A549 (cell line): ENCODE data around the gene IRF9. TPM values are rescaled to one million over a fixed set of nuclear protein-coding genes. Genes with fewer than 3 reads are reported as not detected.

ENCODE experiments used
- ATAC-seq, 2 experiments: fragments of 200-7000 bp in 1 of 2; fragments of >200 bp in 1 of 2; cut with Nextera tagmentation in 1 of 2; cut with Tn5 transposase in 1 of 2; 3 replicates each; pipeline versions ENCODE4 v1.8.0 to v1.9.1; 2018 to 2020; ENCODE audit warnings: mild to moderate bottlenecking in 1 of 2, moderate library complexity in 1 of 2
- CTCF ChIA-PET: fragments of 300-600 bp; sonication (Branson Sonifier 250); formaldehyde crosslinking; extraction: SDS; loops from one replicate; lab custom pipeline; 2021; ENCODE audit warnings: antibody characterized with exemption, inconsistent platforms; lab: Yijun Ruan, JAX
- POLR2A ChIA-PET: fragments of 350-600 bp; formaldehyde crosslinking; extraction: SDS; loops from one replicate; lab custom pipeline; 2021; ENCODE audit warnings: antibody characterized with exemption, inconsistent platforms; lab: Yijun Ruan, JAX
- DNase-seq, 2 experiments: peaks; one replicate each; pipeline versions ENCODE4 v3.0.0 to v3.0.0-alpha.2; 2011 to 2016; ENCODE audit warnings: low read depth in 1 of 2, low spot score in 1 of 2
- FAIRE-seq: peaks from 2 replicates; lab custom pipeline; 2011; peaks lifted over from hg19 to GRCh38; lab: Jason Lieb, UNC
- H3K27ac ChIP-seq, 2 experiments: fragments of >200 bp; sonication (Bioruptor Twin); formaldehyde crosslinking; 3 replicates each; pipeline ENCODE4 v1.5.1; 2016 to 2017
- H3K4me1 ChIP-seq: fragments of >200 bp; sonication (Bioruptor Twin); formaldehyde crosslinking; 3 replicates; pipeline ENCODE4 v1.6.1; 2016
- H3K4me2 ChIP-seq: fragments of >200 bp; sonication (Bioruptor Twin); formaldehyde crosslinking; 3 replicates; pipeline ENCODE4 v1.6.1; 2016
- H3K4me3 ChIP-seq: fragments of >200 bp; sonication (Bioruptor Twin); formaldehyde crosslinking; 3 replicates; pipeline ENCODE4 v1.5.1; 2016
- H3K9me3 ChIP-seq: fragments of >200 bp; sonication (Bioruptor Twin); formaldehyde crosslinking; 3 replicates; pipeline ENCODE4 v1.6.1; 2016
- CHD2 ChIP-seq: fragments of 150-350 bp; IDR thresholded peaks from 2 replicates; pipeline ENCODE4 v1.6.1; 2014; ENCODE audit warnings: low read length; ENCODE audit not compliant: partially characterized antibody
- EHF ChIP-seq: fragments of 250-450 bp; sonication (Bioruptor Pico); IDR thresholded peaks from 2 replicates; pipeline ENCODE4 v1.5.0; 2020; ENCODE audit warnings: mild to moderate bottlenecking
- ESRRA ChIP-seq: fragments of 150-350 bp; IDR thresholded peaks from 2 replicates; pipeline ENCODE4 v1.6.1; 2014; ENCODE audit warnings: mild to moderate bottlenecking, low read length, borderline replicate concordance
- HEYL ChIP-seq: fragments of 250-450 bp; sonication (Bioruptor Pico); IDR thresholded peaks from 2 replicates; pipeline ENCODE4 v1.8.0; 2021; ENCODE audit warnings: mild to moderate bottlenecking, moderate library complexity
- JUN ChIP-seq, 2 experiments: fragments of >200 bp; sonication (Bioruptor Twin); formaldehyde crosslinking; IDR thresholded peaks; 2 replicates in 1 of 2; 3 replicates in 1 of 2; pipeline ENCODE4 v1.6.1; 2016 to 2017
- JUNB ChIP-seq: fragments of >200 bp; sonication (Bioruptor Twin); formaldehyde crosslinking; IDR thresholded peaks from 2 replicates; pipeline ENCODE4 v1.6.1; 2016
- KDM1A ChIP-seq: fragments of 200-600 bp; sonication (generic); IDR thresholded peaks from 2 replicates; pipeline ENCODE4 v1.6.1; 2016; ENCODE audit warnings: low read depth, mild to moderate bottlenecking
- MAZ ChIP-seq: fragments of 150-350 bp; IDR thresholded peaks from 2 replicates; pipeline ENCODE4 v1.6.1; 2014; ENCODE audit warnings: antibody characterized with exemption, low read depth, low read length, borderline replicate concordance
- NR3C1 ChIP-seq: fragments of >200 bp; sonication (Bioruptor Twin); formaldehyde crosslinking; IDR thresholded peaks from 3 replicates; pipeline ENCODE4 v1.6.1; 2017
- PHF8 ChIP-seq: fragments of 200-600 bp; sonication (generic); IDR thresholded peaks from 2 replicates; pipeline ENCODE4 v1.6.1; 2016; ENCODE audit warnings: low read depth, mild to moderate bottlenecking, antibody characterized with exemption, moderate library complexity, borderline replicate concordance
- RAD21 ChIP-seq, 2 experiments: fragments of >200 bp in 1 of 2; sonication (Bioruptor Twin) in 1 of 2; formaldehyde crosslinking in 1 of 2; IDR thresholded peaks in 1 of 2; conservative IDR thresholded peaks in 1 of 2; 2 replicates in 1 of 2; 3 replicates in 1 of 2; pipeline ENCODE4 v1.6.1; 2012 to 2018; ENCODE audit warnings: inconsistent platforms in 1 of 2
- RCOR1 ChIP-seq: fragments of 150-350 bp; IDR thresholded peaks from 2 replicates; pipeline ENCODE4 v1.6.1; 2014; ENCODE audit warnings: antibody characterized with exemption, low read length, low read depth
- SMC3 ChIP-seq: fragments of >200 bp; sonication (Bioruptor Twin); formaldehyde crosslinking; IDR thresholded peaks from 3 replicates; pipeline ENCODE4 v1.6.1; 2018; ENCODE audit warnings: inconsistent platforms
- ZFP36 ChIP-seq: fragments of 450-650 bp; IDR thresholded peaks from 2 replicates; pipeline ENCODE4 v1.6.1; 2014; ENCODE audit warnings: borderline replicate concordance; ENCODE audit not compliant: partially characterized antibody
- ZSCAN20 ChIP-seq: fragments of 250-450 bp; sonication (Bioruptor Pico); IDR thresholded peaks from 2 replicates; pipeline ENCODE4 v1.8.0; 2022; ENCODE audit warnings: mild to moderate bottlenecking, moderate library complexity
- WGBS: methylation state at CpG from one replicate; pipeline ENCODE4 v1.1.6; 2017; ENCODE audit errors: missing lambda C conversion rate; 5-methylcytosine and 5-hydroxymethylcytosine counted together
- polyA plus RNA-seq, 4 experiments: library from polyadenylated mRNA; depleted of rRNA in 3 of 4; stranded (reverse); fragments of >200 nt; fragmentation: RNase III in 1 of 4; extraction: RNeasy Plus Mini Kit Qiagen cat#74134 plus additional on column Dnase treatment in 1 of 4; gene quantifications; 2 replicates in 3 of 4; 3 replicates in 1 of 4; pipeline ENCODE4 v1.2.3, GENCODE V29; 2011 to 2017
- TF ChIP-seq, protein P1 (sequence below): IDR thresholded peaks from 2 replicates; pipeline ENCODE4 v1.6.1; 2012
- TF ChIP-seq, protein P2 (sequence below): IDR thresholded peaks from 2 replicates; pipeline ENCODE4 v1.6.1; 2012
- TF ChIP-seq, protein P3 (sequence below): fragments of 250-450 bp; sonication (Bioruptor Pico); IDR thresholded peaks from 2 replicates; pipeline ENCODE4 v1.5.0; 2021; ENCODE audit warnings: mild to moderate bottlenecking, moderate library complexity, borderline replicate concordance

IRF9 gene
- polyA plus RNA-seq, 2 of the 4 experiments (the other 2 are of a cell fraction), result 19.0 to 23.1 TPM

DNA sequence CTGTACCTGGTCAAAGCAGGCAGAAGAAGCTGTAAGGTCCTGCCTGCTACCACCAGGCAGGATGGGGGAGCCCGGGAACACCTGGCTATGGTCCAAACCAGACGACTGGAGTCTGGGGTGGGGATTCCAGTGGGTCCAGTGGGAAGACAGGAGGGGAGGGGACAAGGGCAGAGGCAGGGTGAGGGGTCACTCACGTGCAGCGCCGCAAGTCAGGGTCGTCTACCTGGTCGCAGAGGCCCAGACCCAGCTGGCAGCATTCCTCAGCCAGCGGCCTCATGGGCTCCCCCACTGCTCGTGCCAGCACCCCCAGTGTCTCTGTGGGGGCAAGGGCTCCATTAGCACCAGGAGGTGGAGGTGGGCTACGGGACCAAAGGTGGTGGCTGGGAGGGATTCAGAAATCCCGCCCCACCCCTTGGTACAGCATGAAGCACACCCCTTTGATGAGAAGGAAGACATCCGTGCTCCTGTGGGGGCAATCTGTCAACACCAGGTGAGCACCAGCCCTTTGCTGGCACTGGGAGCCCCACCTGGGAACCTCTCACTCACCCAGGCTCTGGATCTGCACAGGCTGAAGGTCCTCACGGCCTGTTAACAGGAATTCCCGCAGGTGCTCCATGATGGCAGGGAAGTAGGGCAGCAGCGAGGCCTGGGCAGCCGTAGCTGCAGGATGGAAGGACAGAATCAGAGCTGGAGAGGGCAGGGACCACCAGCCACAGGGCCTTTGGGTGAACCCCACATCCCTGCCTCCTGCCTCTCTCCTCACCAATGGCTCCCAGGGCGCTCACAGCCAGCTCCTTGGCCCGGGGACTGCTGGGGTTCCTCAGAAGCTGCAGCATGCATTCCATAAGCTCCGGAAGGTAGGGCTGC lies 23.3 kb downstream of the IRF9 start:
- H3K4me2 ChIP-seq, result no peak overlapping the region
- ATAC-seq (no peak), FAIRE-seq (no peak), DNase-seq (no peak)
- H3K9me3 ChIP-seq, result no peaks in the 10 kb centered on the region
- ChIA-PET CTCF (interaction anchor here (1.0 to 8.0 kb wide), 5 partner anchors 11 to 113 kb away, joined by 4 to 64 read pairs (median 5); partner anchors contain the start of genes IRF9 and TM9SF1), POLR2A (no interaction called here)
- H3K4me3 ChIP-seq, result no peak overlapping the region
- WGBS, result 89% methylated on average over 16 of the region's 19 CpGs
- no peak overlapping the region for H3K27ac ChIP-seq
- H3K4me1 ChIP-seq, result peaks cover 13% of the 10 kb centered on the region
- TF ChIP-seq ZFP36, result no peak
- TF ChIP-seq, protein P1, sequence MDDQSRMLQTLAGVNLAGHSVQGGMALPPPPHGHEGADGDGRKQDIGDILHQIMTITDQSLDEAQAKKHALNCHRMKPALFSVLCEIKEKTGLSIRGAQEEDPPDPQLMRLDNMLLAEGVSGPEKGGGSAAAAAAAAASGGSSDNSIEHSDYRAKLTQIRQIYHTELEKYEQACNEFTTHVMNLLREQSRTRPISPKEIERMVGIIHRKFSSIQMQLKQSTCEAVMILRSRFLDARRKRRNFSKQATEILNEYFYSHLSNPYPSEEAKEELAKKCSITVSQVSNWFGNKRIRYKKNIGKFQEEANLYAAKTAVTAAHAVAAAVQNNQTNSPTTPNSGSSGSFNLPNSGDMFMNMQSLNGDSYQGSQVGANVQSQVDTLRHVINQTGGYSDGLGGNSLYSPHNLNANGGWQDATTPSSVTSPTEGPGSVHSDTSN, result no peak

DNA sequence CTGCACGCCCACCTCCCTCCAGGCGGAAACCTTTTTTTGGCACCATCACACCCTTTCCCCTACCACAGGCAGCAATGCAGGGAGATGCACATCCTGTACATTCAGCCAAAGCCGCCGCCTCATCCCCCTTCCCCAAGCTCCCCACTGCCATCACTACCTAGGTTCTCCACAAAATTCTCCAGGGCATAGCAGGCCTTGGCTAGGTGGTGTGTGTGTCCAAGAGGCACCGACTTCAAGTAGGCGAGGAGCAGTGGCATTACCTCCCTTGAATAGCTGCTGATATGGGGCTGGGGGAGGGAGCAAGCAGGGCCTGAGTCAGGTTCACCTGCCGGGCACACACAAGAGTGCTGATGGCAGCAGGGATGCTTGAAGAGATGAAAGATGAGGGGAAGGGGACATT lies 24.0 kb downstream of the IRF9 start:
- 92% methylated on average over 7 of the region's 7 CpGs for WGBS
- no peak for FAIRE-seq
- ATAC-seq, result no peak
- Histone ChIP-seq H3K9me3 (no peaks in the 10 kb centered on the region), H3K4me1 (peaks cover 16% of the 10 kb centered on the region), H3K27ac (no peak overlapping the region), H3K4me3 (no peak overlapping the region)
- no peak for DNase-seq
- ChIA-PET CTCF (interaction anchor here (1.0 to 8.0 kb wide), 5 partner anchors 10 to 112 kb away, joined by 3 to 64 read pairs (median 5); partner anchors contain the start of genes IRF9, PSME2 and TM9SF1), POLR2A (no interaction called here)
- no peak for TF ChIP-seq RAD21 (conservative IDR thresholded peaks at IDR 0.05 in 1 of 2, IDR thresholded peaks at IDR 0.05 in 1 of 2)
- no peak for TF ChIP-seq PHF8
- no peak for TF ChIP-seq ZSCAN20 (CRISPR knock-in tag)
- TF ChIP-seq JUNB, result no peak
- TF ChIP-seq, protein P2, sequence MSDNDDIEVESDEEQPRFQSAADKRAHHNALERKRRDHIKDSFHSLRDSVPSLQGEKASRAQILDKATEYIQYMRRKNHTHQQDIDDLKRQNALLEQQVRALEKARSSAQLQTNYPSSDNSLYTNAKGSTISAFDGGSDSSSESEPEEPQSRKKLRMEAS, result no peak
- no peak for TF ChIP-seq HEYL (CRISPR knock-in tag)
- TF ChIP-seq NR3C1, result no peak
- TF ChIP-seq JUN (IDR thresholded peaks at IDR 0.05), result no peak
- TF ChIP-seq, protein P3, sequence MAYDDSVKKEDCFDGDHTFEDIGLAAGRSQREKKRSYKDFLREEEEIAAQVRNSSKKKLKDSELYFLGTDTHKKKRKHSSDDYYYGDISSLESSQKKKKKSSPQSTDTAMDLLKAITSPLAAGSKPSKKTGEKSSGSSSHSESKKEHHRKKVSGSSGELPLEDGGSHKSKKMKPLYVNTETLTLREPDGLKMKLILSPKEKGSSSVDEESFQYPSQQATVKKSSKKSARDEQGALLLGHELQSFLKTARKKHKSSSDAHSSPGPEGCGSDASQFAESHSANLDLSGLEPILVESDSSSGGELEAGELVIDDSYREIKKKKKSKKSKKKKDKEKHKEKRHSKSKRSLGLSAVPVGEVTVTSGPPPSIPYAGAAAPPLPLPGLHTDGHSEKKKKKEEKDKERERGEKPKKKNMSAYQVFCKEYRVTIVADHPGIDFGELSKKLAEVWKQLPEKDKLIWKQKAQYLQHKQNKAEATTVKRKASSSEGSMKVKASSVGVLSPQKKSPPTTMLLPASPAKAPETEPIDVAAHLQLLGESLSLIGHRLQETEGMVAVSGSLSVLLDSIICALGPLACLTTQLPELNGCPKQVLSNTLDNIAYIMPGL (CRISPR knock-in tag), result no peak
- TF ChIP-seq SMC3, result no peak
- TF ChIP-seq, all 56 proteins: peak for 0
- no peak overlapping the region for H3K4me2 ChIP-seq

DNA sequence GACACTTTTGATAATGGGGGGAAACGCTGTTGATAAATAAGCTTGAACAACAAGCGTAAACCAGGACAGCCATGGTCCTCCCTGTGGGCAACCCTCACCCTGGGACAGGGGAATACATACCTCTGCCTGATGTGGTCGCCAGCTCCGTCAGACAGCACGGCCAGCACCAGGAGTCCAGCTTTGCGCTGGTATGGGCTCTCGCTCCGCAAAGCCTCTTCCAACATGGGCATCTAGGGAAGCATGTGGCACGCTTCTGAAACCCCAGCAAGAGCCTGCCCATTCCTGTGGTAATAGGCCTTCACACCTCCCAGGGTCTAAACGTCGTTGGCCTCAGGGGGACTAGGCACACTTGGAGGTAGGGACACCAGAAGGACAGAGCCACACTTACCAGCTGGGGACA lies 24.7 kb downstream of the IRF9 start:
- H3K9me3 ChIP-seq, result no peaks in the 10 kb centered on the region
- peaks cover 16% of the 10 kb centered on the region for H3K4me1 ChIP-seq
- H3K4me3 ChIP-seq, result no peak overlapping the region
- ATAC-seq, result no peak
- TF ChIP-seq PHF8, result no peak
- TF ChIP-seq CHD2, result no peak
- no peak for TF ChIP-seq ESRRA
- TF ChIP-seq EHF (CRISPR knock-in tag), result no peak
- no peak for TF ChIP-seq RCOR1
- TF ChIP-seq MAZ, result no peak
- TF ChIP-seq, protein P2, result no peak
- no peak for TF ChIP-seq KDM1A
- WGBS, result 95% methylated on average over 11 of the region's 11 CpGs
- CTCF ChIA-PET, result interaction anchor here (0.7 to 8.0 kb wide), 8 partner anchors 10 to 111 kb away, joined by 3 to 64 read pairs (median 4); partner anchors contain the start of genes IRF9, MDP1, PSME2 and TINF2
- no peak for DNase-seq
- H3K4me2 ChIP-seq, result no peak overlapping the region
- FAIRE-seq, result no peak
- H3K27ac ChIP-seq, result no peak overlapping the region
- POLR2A ChIA-PET, result no interaction called here
